GM13976 (cell line): ENCODE results near the gene CADM2.

Source experiments
- DNase-seq: peaks from one replicate; pipeline ENCODE4 v3.0.0; 2012; ENCODE audit warnings: low spot score
- in situ Hi-C: fragments of 300-500 bp; cut with MboI; formaldehyde crosslinking; loops from one replicate; pipeline ENCODE4 v1.12.0; 2022; ENCODE audit warnings: low sequenced_read_pairs, mixed read lengths, inconsistent platforms; ENCODE audit not compliant: unreplicated experiment
- TF ChIP-seq, protein P1 (sequence below): IDR thresholded peaks from 2 replicates; pipeline ENCODE4 v1.5.1; 2012; ENCODE audit warnings: borderline replicate concordance, mild to moderate bottlenecking; ENCODE audit not compliant: insufficient read depth; ENCODE audit errors: extremely low read depth, missing control alignments, control extremely low read depth

Gene CADM2

DNA sequence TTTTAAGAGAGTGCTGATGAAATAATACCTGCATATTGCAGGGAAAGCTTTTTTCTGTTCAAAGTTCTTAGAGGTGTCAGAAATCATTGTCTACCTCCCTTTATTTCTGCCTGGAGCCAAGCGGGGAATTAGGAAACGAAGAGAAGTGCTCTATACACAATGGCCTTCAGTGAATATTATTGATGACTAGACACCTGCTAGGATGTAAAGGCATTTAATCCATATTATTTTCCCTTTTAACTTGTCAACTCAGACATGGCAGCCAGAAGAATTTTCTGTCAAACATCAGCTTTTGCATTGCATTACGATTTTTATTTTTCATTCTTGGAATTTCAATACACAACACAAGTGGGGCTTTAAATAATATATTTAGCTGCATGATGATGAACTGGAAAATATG, 24.7 kb downstream of the CADM2 start:
- in situ Hi-C loops, result no loop called here
- TF ChIP-seq, protein P1, sequence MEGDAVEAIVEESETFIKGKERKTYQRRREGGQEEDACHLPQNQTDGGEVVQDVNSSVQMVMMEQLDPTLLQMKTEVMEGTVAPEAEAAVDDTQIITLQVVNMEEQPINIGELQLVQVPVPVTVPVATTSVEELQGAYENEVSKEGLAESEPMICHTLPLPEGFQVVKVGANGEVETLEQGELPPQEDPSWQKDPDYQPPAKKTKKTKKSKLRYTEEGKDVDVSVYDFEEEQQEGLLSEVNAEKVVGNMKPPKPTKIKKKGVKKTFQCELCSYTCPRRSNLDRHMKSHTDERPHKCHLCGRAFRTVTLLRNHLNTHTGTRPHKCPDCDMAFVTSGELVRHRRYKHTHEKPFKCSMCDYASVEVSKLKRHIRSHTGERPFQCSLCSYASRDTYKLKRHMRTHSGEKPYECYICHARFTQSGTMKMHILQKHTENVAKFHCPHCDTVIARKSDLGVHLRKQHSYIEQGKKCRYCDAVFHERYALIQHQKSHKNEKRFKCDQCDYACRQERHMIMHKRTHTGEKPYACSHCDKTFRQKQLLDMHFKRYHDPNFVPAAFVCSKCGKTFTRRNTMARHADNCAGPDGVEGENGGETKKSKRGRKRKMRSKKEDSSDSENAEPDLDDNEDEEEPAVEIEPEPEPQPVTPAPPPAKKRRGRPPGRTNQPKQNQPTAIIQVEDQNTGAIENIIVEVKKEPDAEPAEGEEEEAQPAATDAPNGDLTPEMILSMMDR, result no peak
- no peak for DNase-seq

DNA sequence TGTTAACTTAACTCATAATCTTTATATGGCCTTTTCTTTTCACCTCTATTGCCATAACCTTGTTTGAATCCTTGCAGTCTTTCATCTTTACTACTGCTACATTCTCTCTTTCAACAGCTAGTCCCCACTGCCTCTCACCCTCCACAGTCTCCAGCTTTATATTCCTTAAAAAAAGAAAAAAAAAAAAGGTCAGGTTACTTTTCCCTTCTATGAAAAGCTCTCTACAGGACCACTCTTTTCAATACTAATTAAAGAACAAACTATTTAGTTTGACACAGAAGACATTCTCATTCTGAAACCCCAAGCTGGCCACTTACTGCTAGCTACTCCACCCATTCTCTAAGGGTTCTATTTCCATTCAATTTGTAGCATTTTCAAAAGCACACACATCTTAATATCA, 25.6 kb downstream of the CADM2 start:
- in situ Hi-C loops, result no loop called here
- TF ChIP-seq, protein P1, result no peak
- no peak for DNase-seq

DNA sequence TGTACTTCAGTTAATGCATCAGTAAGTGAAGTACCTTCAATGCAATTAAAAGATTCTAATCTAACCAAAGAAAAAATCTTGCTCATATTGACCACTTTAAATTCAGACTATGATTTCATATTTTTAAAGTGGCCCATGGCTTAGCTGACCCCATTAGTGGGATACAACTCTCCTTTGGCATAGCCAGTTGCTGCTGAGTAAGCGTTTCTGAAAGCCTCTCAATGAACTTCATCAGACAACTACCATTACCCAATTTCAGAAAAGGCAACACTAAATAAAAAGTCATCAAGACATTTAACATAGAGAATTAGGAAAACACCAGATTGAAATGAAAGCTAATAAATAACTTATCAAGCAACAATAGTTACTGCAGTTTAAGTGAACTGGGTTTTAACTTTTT, 27.0 kb downstream of the CADM2 start:
- in situ Hi-C loops, result no loop called here
- TF ChIP-seq, protein P1, result no peak
- DNase-seq, result no peak

DNA sequence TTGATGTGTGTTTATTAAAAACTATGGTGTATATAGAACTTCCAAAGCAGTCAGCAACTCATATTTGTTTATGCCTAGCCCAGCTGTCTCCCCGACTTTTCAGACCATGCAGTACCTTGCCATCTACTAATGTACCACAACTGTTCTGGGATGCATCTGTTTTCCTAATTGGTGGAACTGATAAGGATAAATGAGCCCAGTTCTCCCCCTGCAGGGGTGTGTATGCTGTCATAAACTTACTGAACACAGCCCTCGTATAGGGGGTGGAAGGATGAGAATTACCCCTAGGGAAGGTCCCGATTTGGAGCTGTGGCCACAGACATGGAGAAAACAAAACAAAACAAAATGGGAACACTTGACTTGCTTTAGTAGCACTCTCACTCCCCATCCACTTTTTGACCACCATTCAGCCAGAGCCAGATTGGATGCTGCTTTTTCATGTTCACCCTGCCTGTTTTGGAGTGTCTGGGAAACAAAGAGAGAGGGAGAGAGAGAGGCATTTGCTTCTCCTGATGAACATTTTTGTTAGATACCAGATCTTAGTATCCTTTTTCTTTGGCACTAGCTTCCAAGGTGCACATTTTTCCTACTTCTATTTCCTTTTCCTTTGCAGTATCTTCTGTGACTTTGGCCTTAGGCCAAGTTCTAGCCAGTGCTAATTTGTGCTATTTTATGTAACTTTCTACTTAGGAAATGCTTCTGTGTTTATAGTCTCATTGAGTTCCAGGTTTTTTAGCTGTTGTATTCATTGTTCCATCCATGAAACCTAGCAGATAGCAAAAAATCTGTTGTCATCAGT, 29.1 kb downstream of the CADM2 start:
- TF ChIP-seq, protein P1, result no peak
- no peak for DNase-seq

DNA sequence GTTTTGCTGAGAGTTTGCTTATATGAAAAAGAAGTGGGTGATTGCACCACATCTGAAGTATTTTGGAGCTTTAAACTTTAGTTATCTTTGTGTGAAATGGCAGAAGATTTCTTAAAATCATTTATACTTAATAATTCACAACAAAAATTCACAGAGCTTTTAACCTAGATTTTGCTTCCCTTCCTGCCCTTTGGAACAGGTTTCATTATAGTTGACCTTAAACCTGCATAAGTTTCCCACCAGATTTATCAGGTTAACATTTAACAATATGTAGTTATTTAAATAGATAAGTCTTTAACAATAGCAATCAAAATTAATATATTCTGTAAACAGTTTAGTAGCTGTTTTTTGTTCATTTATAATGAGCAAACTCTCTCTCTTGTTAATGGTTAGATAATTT, 30.3 kb downstream of the CADM2 start:
- in situ Hi-C loops, result no loop called here
- no peak for DNase-seq
- TF ChIP-seq, protein P1, result no peak

More for the DNA sequence above, 29.1 kb downstream of the CADM2 start:
- in situ Hi-C loops, result no loop called here

DNA sequence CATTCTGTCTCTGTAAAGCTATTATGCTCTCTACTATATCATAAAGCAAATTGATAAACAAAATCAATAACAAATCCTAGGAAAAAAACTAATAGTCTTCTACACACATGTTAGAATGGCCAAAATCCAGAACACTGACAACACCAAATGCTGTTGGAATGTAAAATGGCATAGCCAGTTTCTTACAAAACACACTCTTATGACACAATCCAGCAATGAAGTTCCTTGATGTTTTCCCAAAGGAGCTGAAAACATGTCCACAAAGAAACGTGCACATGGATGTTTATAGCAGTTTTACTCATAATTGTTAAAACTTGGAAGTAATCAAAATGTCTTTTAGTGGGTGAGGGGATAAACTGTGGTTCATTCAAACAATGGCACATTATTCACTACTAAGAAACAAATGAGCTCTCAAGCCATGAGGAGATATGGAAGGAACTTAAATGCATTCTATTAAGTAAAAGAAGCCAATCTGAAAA, 32.7 kb downstream of the CADM2 start:
- DNase-seq, result no peak
- TF ChIP-seq, protein P1, result no peak
- in situ Hi-C loops, result no loop called here

DNA sequence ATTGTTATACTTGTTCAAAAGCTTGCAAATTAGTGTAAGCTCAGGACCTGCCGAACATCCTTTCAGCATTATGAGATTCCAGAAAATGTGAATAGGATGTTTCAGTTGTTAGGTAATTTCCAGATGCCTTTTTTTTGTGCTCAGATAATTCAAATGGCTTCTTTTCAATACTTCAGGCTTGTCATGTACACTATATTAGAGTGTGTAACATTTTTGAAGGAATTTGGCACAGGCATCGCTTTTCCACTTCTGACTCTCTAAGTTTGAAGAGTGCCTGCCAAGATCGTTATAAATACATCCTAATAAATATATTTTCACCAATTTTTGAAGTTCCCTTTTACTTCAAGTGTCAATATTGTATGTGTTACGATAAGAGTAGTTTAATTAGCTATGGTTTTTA, 35.2 kb downstream of the CADM2 start:
- in situ Hi-C loops, result no loop called here
- TF ChIP-seq, protein P1, result no peak

More for the DNA sequence above, 35.2 kb downstream of the CADM2 start:
- DNase-seq, result no peak
